Endothelial cell (in vitro differentiated cells): ENCODE data around the gene PFDN2. TPM values are rescaled to one million over a fixed set of nuclear protein-coding genes. Genes with fewer than 3 reads are reported as not detected.

ENCODE experiments used
- DNase-seq: peaks from one replicate; pipeline ENCODE4 v3.0.0; 2021; ENCODE audit warnings: low spot score
- H3K27ac Mint-ChIP-seq: one replicate; pipeline ENCODE4 v1.8.0; 2021; ENCODE audit warnings: mixed read lengths, inconsistent platforms; ENCODE audit not compliant: unreplicated experiment
- H3K27me3 Mint-ChIP-seq: one replicate; pipeline ENCODE4 v1.8.0; 2021; ENCODE audit warnings: mild to moderate bottlenecking, moderate library complexity, mixed read lengths, inconsistent platforms; ENCODE audit not compliant: unreplicated experiment
- H3K36me3 Mint-ChIP-seq: one replicate; pipeline ENCODE4 v1.8.0; 2021; ENCODE audit warnings: mild to moderate bottlenecking, low read depth, mixed read lengths, inconsistent platforms; ENCODE audit not compliant: unreplicated experiment
- H3K4me1 Mint-ChIP-seq: one replicate; pipeline ENCODE4 v1.8.0; 2021; ENCODE audit warnings: mild to moderate bottlenecking, mixed read lengths, inconsistent platforms; ENCODE audit not compliant: unreplicated experiment
- H3K4me3 Mint-ChIP-seq: one replicate; pipeline ENCODE4 v1.8.0; 2021; ENCODE audit warnings: mild to moderate bottlenecking, mixed read lengths, inconsistent platforms; ENCODE audit not compliant: unreplicated experiment
- H3K9me3 Mint-ChIP-seq: one replicate; pipeline ENCODE4 v1.8.0; 2021; ENCODE audit warnings: mixed read lengths, inconsistent platforms; ENCODE audit not compliant: unreplicated experiment
- CTCF ChIP-seq: fragments of 200-600 bp; sonication (generic); IDR thresholded peaks from one replicate; pipeline ENCODE4 v1.5.0; 2021; ENCODE audit warnings: antibody characterized with exemption; ENCODE audit not compliant: unreplicated experiment
- total RNA-seq: library from RNA; stranded (reverse); fragmentation: NEBNext Ultra II Directional; extraction: Animal tissue kit (Norgen Biotek cat#: 25700); gene quantifications from one replicate; pipeline ENCODE4 v1.2.1, GENCODE V29; 2021; ENCODE audit not compliant: unreplicated experiment

PFDN2 gene
- total RNA-seq, 1 donor from 2014 or later = 73.8 TPM

- H3K4me3 Mint-ChIP-seq = peak overlapping the region; percentile 96
- DNase-seq = no peak
- peaks cover 7% of the 10 kb centered on the region for H3K27me3 Mint-ChIP-seq
- H3K9me3 Mint-ChIP-seq = no peaks in the 10 kb centered on the region
- TF ChIP-seq CTCF = no peak
- H3K27ac Mint-ChIP-seq = peak overlapping the region; percentile 80
- H3K4me1 Mint-ChIP-seq = peaks cover 65% of the 10 kb centered on the region
- H3K36me3 Mint-ChIP-seq = peaks cover 30% of the 10 kb centered on the region
These were observed 13.9 kb upstream of the PFDN2 start for GRCh38 chr1:161131523-161132409.

- peaks cover 7% of the 10 kb centered on the region for H3K27me3 Mint-ChIP-seq
- peaks cover 60% of the 10 kb centered on the region for H3K4me1 Mint-ChIP-seq
- H3K27ac Mint-ChIP-seq = peak overlapping the region; percentile 80
- H3K4me3 Mint-ChIP-seq = peak overlapping the region; percentile 96
- peaks cover 36% of the 10 kb centered on the region for H3K36me3 Mint-ChIP-seq
- no peak for TF ChIP-seq CTCF
- H3K9me3 Mint-ChIP-seq = no peaks in the 10 kb centered on the region
- no peak for DNase-seq
These were observed 12.4 kb upstream of the PFDN2 start for GRCh38 chr1:161130266-161130665.

GRCh38 chr1:161128591-161129420, 11.0 kb upstream of the PFDN2 start:
- H3K27ac Mint-ChIP-seq = peak overlapping the region; percentile 54
- no peak for TF ChIP-seq CTCF
- peaks cover 7% of the 10 kb centered on the region for H3K27me3 Mint-ChIP-seq
- no peak for DNase-seq
- peak overlapping the region; percentile 96 for H3K4me3 Mint-ChIP-seq
- H3K36me3 Mint-ChIP-seq = peaks cover 44% of the 10 kb centered on the region
- H3K4me1 Mint-ChIP-seq = peaks cover 57% of the 10 kb centered on the region
- H3K9me3 Mint-ChIP-seq = no peaks in the 10 kb centered on the region

- Mint-ChIP-seq H3K36me3 (peaks cover 48% of the 10 kb centered on the region), H3K9me3 (no peaks in the 10 kb centered on the region), H3K27me3 (peaks cover 12% of the 10 kb centered on the region), H3K4me1 (peaks cover 61% of the 10 kb centered on the region), H3K27ac (peak overlapping the region; percentile 10), H3K4me3 (peak overlapping the region; percentile 83)
- DNase-seq = no peak
- no peak for TF ChIP-seq CTCF
These were observed 9.8 kb upstream of the PFDN2 start for GRCh38 chr1:161127649-161128048.
